Measurements from ENCODE around the gene NUDT17.

- no peak for TF ChIP-seq CTCF (IDR thresholded peaks at IDR 0.05)
- TF ChIP-seq EZH2 (IDR thresholded peaks at IDR 0.05) = no peak
These were observed 41.4 kb downstream of the NUDT17 start for GRCh38 chr1:145886816-145887215.
